ENCODE data around the gene CXCL14.

- TF ChIP-seq CTCF (IDR thresholded peaks at IDR 0.05) (no peak), POLR2A (IDR thresholded peaks at IDR 0.05) (no peak)
These were observed 6.1 kb upstream of the CXCL14 start for GRCh38 chr5:135584918-135585317.
